Posterior cingulate gyrus (tissue), 11 donors: ENCODE results near the gene GPX4.

Experiments used
- DNase-seq, 10 donors: peaks; one replicate each; pipeline versions ENCODE4 v3.0.0 to v3.0.0-alpha.2; 2020 to 2021; ENCODE audit warnings: mixed read lengths in 3 of 10
- intact Hi-C: fragments of 100-400 bp; cut with DNase I; formaldehyde crosslinking; loops from one replicate; pipeline ENCODE4 v1.15.1; 2023

GPX4 gene

DNA sequence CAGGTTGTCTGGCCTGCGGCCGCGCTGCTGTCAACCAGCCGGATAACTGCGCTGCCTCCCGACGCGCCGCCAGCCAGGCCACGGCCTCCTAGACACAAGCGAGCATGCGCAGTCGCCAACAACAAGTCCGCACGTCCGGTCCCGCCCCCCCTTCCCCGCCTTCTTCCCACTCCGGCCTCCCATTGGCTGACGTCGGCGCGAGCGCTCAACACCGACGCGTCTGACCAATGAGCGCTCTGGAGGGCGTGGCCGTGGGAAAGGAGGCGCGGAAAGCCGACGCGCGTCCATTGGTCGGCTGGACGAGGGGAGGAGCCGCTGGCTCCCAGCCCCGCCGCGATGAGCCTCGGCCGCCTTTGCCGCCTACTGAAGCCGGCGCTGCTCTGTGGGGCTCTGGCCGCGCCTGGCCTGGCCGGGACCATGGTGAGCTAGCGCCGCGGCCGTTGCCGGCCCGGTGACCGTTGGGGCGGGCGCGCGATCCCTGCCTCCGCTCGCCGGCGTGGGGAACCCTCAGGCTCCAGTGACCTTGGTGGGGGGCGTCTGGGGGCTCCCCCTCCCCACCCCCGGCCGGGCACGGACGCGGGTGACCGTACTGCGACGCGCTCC lies at the start of gene GPX4:
Gene GPX4 (plus strand): TSS at position 287 of the 603 bp plus-strand sequence. CDS start 50 bp downstream, at position 337.
- peak; percentile 96 to 100 (median 99) for DNase-seq
- intact Hi-C loops: loop anchor here (5.0 kb wide), 1 partner anchor 68 kb away; the partner anchor contains the start of gene SBNO2

- intact Hi-C loops: no loop called here
- no peak for DNase-seq
Measured at GRCh38 chr19:1054102-1055027, 49.4 kb upstream of the GPX4 start.

DNA sequence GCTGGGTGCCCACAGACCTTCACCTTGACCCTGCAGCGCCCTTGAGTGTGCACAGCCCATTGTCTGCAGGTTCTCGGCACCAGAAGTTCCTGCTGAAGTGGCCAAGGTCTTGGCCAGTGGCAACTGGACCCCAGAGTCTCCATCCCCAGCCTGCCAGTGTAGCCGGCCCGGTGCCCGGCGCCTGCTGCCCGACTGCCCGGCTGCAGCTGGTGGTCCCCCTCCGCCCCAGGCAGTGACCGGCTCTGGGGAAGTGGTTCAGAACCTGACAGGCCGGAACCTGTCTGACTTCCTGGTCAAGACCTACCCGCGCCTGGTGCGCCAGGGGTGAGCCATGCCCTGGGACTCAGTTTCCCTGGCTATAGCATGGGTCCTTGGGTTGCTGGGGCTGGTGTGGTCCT lies 48.8 kb upstream of the GPX4 start:
- no peak for DNase-seq
- intact Hi-C loops: no loop called here

DNA sequence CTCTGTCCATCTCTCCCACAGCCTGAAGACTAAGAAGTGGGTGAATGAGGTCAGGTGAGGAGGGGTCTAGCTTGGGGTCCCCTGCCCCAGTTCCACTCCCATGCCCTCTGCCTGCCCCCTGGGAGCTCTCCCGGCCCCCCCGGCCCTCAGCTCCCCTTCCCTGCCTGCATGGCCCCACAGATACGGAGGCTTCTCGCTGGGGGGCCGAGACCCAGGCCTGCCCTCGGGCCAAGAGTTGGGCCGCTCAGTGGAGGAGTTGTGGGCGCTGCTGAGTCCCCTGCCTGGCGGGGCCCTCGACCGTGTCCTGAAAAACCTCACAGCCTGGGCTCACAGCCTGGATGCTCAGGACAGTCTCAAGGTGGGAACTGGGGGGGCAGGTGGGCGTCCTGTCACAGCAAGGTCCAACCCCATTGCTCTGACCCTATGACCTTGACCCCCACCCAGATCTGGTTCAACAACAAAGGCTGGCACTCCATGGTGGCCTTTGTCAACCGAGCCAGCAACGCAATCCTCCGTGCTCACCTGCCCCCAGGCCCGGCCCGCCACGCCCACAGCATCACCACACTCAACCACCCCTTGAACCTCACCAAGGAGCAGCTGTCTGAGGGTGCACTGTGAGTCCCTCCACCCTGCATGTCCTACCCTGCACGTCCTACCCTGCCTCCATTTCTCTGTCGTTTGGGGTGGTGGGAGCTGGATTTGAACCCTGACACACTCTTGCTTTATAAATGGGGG lies 47.7 kb upstream of the GPX4 start:
- intact Hi-C loops: no loop called here
- DNase-seq: no peak

GRCh38 chr19:1057176-1057855 lies 46.5 kb upstream of the GPX4 start:
- intact Hi-C loops: no loop called here
- no peak for DNase-seq

DNA sequence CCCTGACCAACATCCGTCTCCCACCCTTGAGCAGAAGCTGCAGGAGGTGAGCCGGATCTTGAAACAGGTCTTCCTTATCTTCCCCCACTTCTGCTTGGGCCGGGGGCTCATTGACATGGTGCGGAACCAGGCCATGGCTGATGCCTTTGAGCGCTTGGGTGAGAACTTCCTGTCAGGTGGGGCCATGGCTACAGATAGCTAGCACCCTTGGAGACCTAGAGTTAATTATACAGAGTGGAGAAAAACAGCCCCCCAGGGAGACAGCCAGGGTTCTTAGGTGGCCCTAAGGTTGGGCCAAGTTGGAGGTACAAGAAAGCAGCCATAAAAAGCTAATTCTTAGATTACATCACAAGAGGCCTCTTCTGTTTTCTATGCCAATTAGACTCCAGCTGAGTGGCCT lies 45.7 kb upstream of the GPX4 start:
- intact Hi-C loops: no loop called here
- DNase-seq: no peak

- intact Hi-C loops: no loop called here
- no peak for DNase-seq
Measured at GRCh38 chr19:1060689-1061088, 43.1 kb upstream of the GPX4 start.

- DNase-seq: no peak
- intact Hi-C loops: no loop called here
Measured at GRCh38 chr19:1061987-1062386, 41.8 kb upstream of the GPX4 start.

DNA sequence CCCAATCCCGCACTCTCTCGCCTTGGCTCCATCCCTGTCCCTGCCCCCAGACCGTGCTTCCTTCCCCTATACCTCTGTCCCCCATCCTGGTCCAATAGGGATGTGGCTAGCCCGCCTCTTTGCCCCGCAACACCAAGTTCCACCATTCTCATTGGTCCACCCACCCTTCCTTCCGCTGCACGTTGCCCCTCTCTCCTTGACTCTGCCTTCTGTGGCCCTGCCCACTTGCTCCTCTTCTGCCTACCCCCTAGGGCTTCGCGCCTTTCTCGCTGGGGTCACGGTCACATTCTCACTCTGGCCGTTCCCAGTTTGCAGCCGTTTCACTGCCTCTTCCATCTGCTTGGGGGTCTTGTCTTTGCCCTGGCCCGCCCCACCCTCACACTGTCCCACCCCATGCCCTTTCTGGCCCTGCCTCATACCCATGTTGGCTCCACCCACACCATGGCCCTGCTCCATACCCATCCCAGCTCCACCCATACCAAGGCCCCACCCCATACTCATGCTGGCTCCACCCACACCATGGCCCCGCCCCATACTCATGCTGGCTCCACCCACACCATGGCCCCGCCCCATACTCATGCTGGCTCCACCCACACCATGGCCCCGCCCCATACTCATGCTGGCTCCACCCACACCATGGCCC lies 41.3 kb upstream of the GPX4 start:
- no peak for DNase-seq
- intact Hi-C loops: no loop called here

DNA sequence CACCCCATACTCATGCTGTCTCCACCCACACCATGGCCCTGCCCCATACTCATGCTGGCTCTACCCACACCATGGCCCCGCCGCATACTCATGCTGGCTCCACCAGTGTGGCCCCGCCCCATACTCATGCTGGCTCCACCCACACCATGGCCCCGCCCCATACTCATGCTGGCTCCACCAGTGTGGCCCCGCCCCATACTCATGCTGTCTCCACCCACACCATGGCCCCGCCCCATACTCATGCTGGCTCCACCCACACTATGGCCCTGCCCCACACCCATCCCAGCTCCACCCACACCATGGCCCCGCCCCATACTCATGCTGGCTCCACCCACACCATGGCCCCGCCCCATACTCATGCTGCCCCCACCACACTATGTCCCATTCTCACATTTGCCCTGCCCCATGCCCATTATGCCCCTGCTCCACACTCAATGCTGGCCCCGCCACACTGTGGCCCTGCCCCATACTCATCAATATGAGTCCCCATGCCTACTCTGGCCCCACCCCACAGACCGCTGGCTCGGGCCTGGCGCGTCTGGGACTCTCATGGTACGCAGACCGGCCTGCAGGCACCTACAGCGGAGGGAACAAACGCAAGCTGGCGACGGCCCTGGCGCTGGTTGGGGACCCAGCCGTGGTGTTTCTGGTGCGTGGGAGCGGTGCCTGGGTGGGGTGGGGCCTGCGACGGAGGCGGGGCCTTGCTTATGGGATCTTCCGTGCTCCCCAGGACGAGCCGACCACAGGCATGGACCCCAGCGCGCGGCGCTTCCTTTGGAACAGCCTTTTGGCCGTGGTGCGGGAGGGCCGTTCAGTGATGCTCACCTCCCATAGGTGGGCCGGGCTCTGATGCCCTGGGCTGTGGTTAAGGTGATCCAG lies 40.5 kb upstream of the GPX4 start:
- intact Hi-C loops: no loop called here
- DNase-seq: no peak

DNA sequence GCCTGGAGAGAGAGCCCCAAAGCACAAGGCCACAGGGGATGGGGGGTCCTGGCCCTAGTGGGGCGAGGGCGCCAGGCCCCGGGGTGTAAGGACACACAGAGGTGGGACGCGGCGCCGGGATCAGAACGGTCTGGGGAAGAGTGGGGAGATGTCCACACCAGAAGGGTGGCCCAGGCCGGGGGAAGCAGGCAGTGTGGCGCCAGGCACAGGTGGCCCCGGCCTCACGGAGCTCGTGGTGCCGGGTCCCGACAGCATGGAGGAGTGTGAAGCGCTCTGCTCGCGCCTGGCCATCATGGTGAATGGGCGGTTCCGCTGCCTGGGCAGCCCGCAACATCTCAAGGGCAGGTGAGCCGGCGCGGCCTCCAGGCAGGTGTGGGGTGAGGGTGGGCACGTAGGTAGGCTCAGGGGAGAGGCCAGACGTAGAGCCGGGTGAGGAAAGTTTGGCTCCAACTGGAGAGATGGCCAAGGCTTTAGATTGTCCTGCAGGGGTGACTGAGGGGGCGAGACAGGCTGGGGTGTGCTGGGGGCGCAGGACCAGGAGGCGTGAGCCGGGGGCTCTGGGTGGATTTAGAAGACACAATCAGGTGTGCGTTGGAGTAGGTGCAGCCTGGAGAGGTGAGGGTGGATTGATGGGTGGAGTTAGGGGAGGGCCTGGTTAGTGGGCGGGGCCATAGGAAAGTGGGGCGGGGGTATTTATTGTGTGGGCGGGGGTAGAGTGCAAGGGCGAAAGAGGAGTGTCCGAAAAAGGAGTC lies 39.7 kb upstream of the GPX4 start:
- intact Hi-C loops: no loop called here
- DNase-seq: no peak

DNA sequence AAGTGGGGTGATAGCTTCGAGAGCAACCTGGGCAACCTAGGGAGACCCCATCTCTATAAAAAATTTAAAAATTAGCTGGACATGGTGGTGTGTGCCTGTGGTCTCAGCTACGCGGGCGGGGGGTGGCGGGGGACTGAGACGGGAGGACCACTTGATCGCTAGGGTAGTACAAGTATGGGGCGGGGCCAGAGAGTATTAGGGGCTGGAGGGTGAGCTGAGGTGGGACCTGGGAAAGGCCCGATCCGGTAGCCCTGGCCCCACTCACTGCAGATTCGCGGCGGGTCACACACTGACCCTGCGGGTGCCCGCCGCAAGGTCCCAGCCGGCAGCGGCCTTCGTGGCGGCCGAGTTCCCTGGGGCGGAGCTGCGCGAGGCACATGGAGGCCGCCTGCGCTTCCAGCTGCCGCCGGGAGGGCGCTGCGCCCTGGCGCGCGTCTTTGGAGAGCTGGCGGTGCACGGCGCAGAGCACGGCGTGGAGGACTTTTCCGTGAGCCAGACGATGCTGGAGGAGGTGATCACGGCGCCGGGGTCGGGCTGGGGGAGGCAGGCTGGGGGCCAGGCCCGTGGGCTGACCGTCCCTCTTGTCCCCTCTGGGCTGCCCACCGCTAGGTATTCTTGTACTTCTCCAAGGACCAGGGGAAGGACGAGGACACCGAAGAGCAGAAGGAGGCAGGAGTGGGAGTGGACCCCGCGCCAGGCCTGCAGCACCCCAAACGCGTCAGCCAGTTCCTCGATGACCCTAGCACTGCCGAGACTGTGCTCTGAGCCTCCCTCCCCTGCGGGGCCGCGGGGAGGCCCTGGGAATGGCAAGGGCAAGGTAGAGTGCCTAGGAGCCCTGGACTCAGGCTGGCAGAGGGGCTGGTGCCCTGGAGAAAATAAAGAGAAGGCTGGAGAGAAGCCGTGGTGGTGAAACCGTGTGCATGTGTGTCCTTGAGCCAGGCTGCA lies 38.9 kb upstream of the GPX4 start:
- DNase-seq: no peak

DNA sequence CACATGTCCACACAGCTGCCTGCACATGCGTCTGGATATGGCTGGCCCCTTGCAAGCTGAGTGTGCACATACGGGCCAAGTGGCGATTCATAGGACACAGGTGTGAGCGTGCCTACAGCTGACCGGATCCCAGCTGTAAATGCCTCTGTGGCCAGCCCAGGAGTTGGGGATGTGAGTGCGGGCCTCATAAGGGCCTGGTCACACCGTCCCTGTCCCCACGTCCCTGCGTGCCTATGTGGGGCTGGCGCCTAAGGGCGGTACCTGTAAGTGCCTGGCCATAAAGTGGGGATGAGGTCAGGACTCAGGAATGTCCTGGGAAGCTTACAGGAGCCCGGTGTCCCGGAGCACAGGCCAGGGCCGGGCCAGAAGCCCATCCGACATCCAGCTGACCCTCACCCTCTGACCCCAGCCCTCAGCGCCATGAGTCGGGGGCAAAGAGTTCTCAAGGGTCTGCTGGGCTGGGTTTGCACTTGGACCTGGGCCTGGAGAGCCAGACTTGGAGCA lies 38.1 kb upstream of the GPX4 start:
- no peak for DNase-seq
- intact Hi-C loops: no loop called here

More for the DNA sequence above, 38.9 kb upstream of the GPX4 start:
- intact Hi-C loops: no loop called here

DNA sequence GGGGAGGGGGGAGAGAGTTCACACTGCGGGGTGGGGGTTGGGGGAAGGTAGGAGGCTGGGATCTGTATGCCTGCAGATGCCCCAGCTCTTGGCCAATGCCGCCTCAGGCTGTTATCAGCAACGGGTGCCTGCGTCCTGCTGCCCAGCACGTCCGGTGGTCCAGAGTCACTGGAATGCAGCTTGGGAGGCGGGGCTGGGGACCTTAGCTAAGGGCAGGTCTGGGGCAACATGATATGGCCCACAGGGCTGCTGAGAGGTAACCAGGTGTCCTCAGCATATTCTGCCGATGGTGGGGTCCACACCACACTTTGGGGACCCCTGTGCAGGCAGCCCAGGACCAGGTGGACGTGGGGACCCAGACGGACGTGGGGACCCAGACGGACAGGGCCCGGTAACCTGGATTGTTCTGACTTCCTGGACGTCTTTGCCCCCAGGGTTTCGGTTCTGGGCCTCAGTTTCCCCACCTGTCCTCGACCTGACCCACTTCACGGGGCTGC lies 37.5 kb upstream of the GPX4 start:
- intact Hi-C loops: no loop called here
- no peak for DNase-seq

GRCh38 chr19:1066748-1067340 lies 37.0 kb upstream of the GPX4 start, which contains the start of gene ARHGAP45:
Gene ARHGAP45, plus strand, starts transcription at chr19:1067167. Its CDS starts 239 bp downstream, at chr19:1067406.
- DNase-seq: no peak

GRCh38 chr19:1067341-1067957 lies 36.3 kb upstream of the GPX4 start:
- DNase-seq: no peak
- intact Hi-C loops: no loop called here

More at GRCh38 chr19:1066748-1067340, 37.0 kb upstream of the GPX4 start, which contains the start of gene ARHGAP45:
- intact Hi-C loops: no loop called here
